ENCODE results near the gene TRIM23. TPM values are rescaled to one million over a fixed set of nuclear protein-coding genes. Genes with fewer than 3 reads are reported as not detected.

Gene TRIM23
- total and polyA plus RNA-seq, 2 donors, result 9.2 to 17.3 TPM

DNA sequence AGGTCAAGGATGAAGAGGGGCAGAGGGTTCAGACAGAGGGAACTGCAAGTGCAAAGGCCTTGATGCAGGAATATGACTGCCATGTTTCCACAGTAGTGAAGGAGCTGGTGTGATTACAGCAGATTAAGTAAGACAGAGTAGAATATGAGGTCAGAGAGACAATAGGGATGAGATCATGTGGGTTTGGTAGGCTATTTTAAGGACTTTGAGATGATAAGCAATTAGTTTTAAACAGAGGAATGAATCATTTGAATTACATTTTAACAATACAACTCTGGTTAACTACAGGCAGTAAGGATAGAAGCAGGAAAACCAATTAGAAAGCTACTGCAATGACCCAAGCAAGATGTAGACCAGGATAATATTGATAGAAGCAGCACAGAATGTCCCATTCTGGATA is 68.8 kb downstream of the TRIM23 start:
- H3K9me3 ChIP-seq (ENCODE audit: control insufficient read depth in 2 of 2, insufficient read depth in 1 of 2, low read length in 1 of 2), result no peaks in the 10 kb centered on the region
- H3K36me3 ChIP-seq (ENCODE audit: control insufficient read depth in 2 of 2, insufficient read depth in 2 of 2, low read length in 1 of 2), result peaks cover 6 to 40% of the 10 kb centered on the region in 2 donors
- H3K4me3 ChIP-seq (ENCODE audit: low read length in 2 of 2), result no peak overlapping the region
- H3K4me1 ChIP-seq (ENCODE audit: control insufficient read depth in 2 of 2, insufficient read depth in 2 of 2, low read length in 2 of 2), result peaks cover 0 to 3% of the 10 kb centered on the region in 2 donors
- H3K27ac ChIP-seq (ENCODE audit: low read depth in 1 of 2, low read length in 1 of 2), result no peak overlapping the region
- no peaks in the 10 kb centered on the region for H3K27me3 ChIP-seq (ENCODE audit: control insufficient read depth in 2 of 2, insufficient read depth in 1 of 2, low read length in 1 of 2)
- DNase-seq (ENCODE audit: low read depth in 6 of 9, low spot score in 9 of 9), result no peak

DNA sequence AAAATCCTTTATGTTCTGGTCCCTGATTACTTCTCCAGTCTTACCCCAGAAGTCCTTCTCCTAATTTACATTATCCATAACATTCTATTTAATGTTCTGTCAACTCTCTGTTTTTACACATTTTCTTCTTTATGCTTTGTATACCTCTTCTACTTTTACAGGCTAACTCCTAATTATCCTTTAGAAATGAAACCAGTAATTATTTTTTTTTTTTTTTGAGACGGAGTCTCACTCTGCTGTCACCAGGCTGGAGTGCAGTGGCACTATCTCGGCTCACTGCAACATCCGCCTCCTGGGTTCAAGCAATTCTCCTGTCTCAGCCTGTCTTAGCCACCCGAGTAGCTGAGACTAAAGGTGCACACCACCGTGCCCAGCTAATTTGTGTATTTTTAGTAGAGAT is 70.2 kb downstream of the TRIM23 start:
- no peak for DNase-seq (ENCODE audit: low read depth in 6 of 9, low spot score in 9 of 9)
- WGBS, result 90% methylated on average over 5 of the region's 5 CpGs

DNA sequence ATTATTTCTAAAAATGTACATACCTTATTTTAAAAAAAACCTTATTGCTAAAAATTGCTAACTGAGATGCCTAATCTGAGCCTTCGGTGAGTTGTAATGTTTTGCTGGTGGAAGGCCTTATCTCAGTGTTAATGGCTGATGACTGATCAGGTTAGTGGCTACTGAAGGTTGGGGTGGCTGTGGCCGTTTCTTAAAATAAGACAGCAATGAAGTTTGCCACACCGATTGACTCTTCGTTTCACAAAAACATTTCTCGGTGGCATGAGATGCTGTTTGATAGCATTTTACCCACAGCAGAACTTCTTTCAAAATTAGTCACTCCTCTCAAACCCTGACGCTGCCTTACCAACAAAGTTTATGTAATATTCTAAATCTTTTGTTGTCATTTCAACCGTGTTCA is 75.9 kb downstream of the TRIM23 start:
- Histone ChIP-seq H3K36me3 (ENCODE audit: control insufficient read depth in 2 of 2, insufficient read depth in 2 of 2, low read length in 1 of 2) (peaks cover 17 to 32% of the 10 kb centered on the region in 2 donors), H3K4me3 (ENCODE audit: low read length in 2 of 2) (no peak overlapping the region), H3K9me3 (ENCODE audit: control insufficient read depth in 2 of 2, insufficient read depth in 1 of 2, low read length in 1 of 2) (no peaks in the 10 kb centered on the region), H3K27me3 (ENCODE audit: control insufficient read depth in 2 of 2, insufficient read depth in 1 of 2, low read length in 1 of 2) (no peaks in the 10 kb centered on the region), H3K27ac (ENCODE audit: low read depth in 1 of 2, low read length in 1 of 2) (no peak overlapping the region), H3K4me1 (ENCODE audit: control insufficient read depth in 2 of 2, insufficient read depth in 2 of 2, low read length in 2 of 2) (peaks cover 0 to 8% of the 10 kb centered on the region in 2 donors)
- DNase-seq (ENCODE audit: low read depth in 6 of 9, low spot score in 9 of 9), result no peak
- 95% methylated on average over 7 of the region's 7 CpGs for WGBS

More for the DNA sequence above, 70.2 kb downstream of the TRIM23 start:
- Histone ChIP-seq H3K9me3 (ENCODE audit: control insufficient read depth in 2 of 2, insufficient read depth in 1 of 2, low read length in 1 of 2) (no peaks in the 10 kb centered on the region), H3K4me3 (ENCODE audit: low read length in 2 of 2) (no peak overlapping the region), H3K4me1 (ENCODE audit: control insufficient read depth in 2 of 2, insufficient read depth in 2 of 2, low read length in 2 of 2) (peaks cover 0 to 8% of the 10 kb centered on the region in 2 donors), H3K36me3 (ENCODE audit: control insufficient read depth in 2 of 2, insufficient read depth in 2 of 2, low read length in 1 of 2) (peaks cover 12 to 47% of the 10 kb centered on the region in 2 donors), H3K27me3 (ENCODE audit: control insufficient read depth in 2 of 2, insufficient read depth in 1 of 2, low read length in 1 of 2) (no peaks in the 10 kb centered on the region), H3K27ac (ENCODE audit: low read depth in 1 of 2, low read length in 1 of 2) (no peak overlapping the region)

DNA sequence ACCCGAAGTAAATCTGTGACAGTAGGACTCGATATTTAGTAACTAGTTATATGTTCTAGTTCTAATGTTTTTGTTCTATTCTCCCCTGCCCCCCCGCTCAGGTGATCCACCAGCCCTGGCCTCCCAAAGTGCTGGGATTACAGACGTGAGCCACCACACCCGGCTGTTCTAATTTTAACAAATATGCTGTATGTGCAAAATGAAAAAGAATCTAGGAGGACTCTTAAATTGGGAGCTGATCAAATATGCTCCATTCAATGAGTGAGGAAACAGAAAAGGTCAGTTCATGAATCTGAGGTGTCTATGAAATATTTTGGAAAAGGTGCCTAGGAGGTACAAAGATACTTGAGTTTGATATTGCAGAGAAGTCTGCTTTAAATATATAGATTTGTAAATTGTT is 78.0 kb downstream of the TRIM23 start:
- Histone ChIP-seq H3K4me1 (ENCODE audit: control insufficient read depth in 2 of 2, insufficient read depth in 2 of 2, low read length in 2 of 2) (peaks cover 0 to 8% of the 10 kb centered on the region in 2 donors), H3K27ac (ENCODE audit: low read depth in 1 of 2, low read length in 1 of 2) (no peak overlapping the region), H3K36me3 (ENCODE audit: control insufficient read depth in 2 of 2, insufficient read depth in 2 of 2, low read length in 1 of 2) (peaks cover 25 to 37% of the 10 kb centered on the region in 2 donors), H3K27me3 (ENCODE audit: control insufficient read depth in 2 of 2, insufficient read depth in 1 of 2, low read length in 1 of 2) (no peaks in the 10 kb centered on the region), H3K9me3 (ENCODE audit: control insufficient read depth in 2 of 2, insufficient read depth in 1 of 2, low read length in 1 of 2) (no peaks in the 10 kb centered on the region), H3K4me3 (ENCODE audit: low read length in 2 of 2) (no peak overlapping the region)
- 93% methylated on average over 5 of the region's 5 CpGs for WGBS
- DNase-seq (ENCODE audit: low read depth in 6 of 9, low spot score in 9 of 9), result no peak

DNA sequence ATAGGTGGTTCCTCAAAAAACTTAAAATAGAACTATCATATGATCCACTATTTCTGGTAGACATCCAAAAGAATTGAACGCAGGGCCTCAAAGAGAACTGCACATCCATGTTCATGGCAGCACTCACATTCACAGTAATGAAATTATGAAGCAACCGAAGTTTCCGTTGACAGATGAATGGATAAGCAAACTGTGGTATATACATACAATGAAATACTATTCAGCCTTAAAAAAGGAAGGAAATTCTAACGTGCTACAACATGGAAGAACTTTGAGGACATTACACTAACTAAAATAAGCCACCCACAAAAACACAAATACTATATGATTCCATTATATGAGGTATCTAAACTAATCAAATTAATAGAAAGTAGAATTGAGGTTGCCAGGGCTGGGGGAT is 79.7 kb downstream of the TRIM23 start:
- no peak for DNase-seq (ENCODE audit: low read depth in 6 of 9, low spot score in 9 of 9)
- WGBS, result 98% methylated on average over 4 of the region's 4 CpGs
- H3K27ac ChIP-seq (ENCODE audit: low read depth in 1 of 2, low read length in 1 of 2), result no peak overlapping the region
- no peaks in the 10 kb centered on the region for H3K27me3 ChIP-seq (ENCODE audit: control insufficient read depth in 2 of 2, insufficient read depth in 1 of 2, low read length in 1 of 2)
- peaks cover 33 to 35% of the 10 kb centered on the region in 2 donors for H3K36me3 ChIP-seq (ENCODE audit: control insufficient read depth in 2 of 2, insufficient read depth in 2 of 2, low read length in 1 of 2)
- no peaks in the 10 kb centered on the region for H3K9me3 ChIP-seq (ENCODE audit: control insufficient read depth in 2 of 2, insufficient read depth in 1 of 2, low read length in 1 of 2)
- no peaks in the 10 kb centered on the region for H3K4me1 ChIP-seq (ENCODE audit: control insufficient read depth in 2 of 2, insufficient read depth in 2 of 2, low read length in 2 of 2)
- no peak overlapping the region for H3K4me3 ChIP-seq (ENCODE audit: low read length in 2 of 2)

GRCh38 chr5:65539827-65540226 is 84.3 kb downstream of the TRIM23 start:
- Histone ChIP-seq H3K36me3 (ENCODE audit: control insufficient read depth in 2 of 2, insufficient read depth in 2 of 2, low read length in 1 of 2) (peaks cover 27 to 37% of the 10 kb centered on the region in 2 donors), H3K4me1 (ENCODE audit: control insufficient read depth in 2 of 2, insufficient read depth in 2 of 2, low read length in 2 of 2) (no peaks in the 10 kb centered on the region), H3K4me3 (ENCODE audit: low read length in 2 of 2) (no peak overlapping the region), H3K27ac (ENCODE audit: low read depth in 1 of 2, low read length in 1 of 2) (no peak overlapping the region), H3K27me3 (ENCODE audit: control insufficient read depth in 2 of 2, insufficient read depth in 1 of 2, low read length in 1 of 2) (no peaks in the 10 kb centered on the region), H3K9me3 (ENCODE audit: control insufficient read depth in 2 of 2, insufficient read depth in 1 of 2, low read length in 1 of 2) (no peaks in the 10 kb centered on the region)
- no peak for DNase-seq (ENCODE audit: low read depth in 6 of 9, low spot score in 9 of 9)

Other genes with a start within 250 kb of the TRIM23 start
- 11.5 TPM for gene ADAMTS6, start 142.4 kb downstream of the TRIM23 start, total RNA-seq
- gene ADAMTS6, start 142.4 kb downstream of the TRIM23 start, polyA plus RNA-seq, result 1.2 TPM
- gene CENPK, start 61.2 kb downstream of the TRIM23 start, total RNA-seq, result 44.9 TPM
- 23.1 TPM for gene CENPK, start 61.2 kb downstream of the TRIM23 start, polyA plus RNA-seq
- gene PPWD1, start 61.0 kb downstream of the TRIM23 start, total RNA-seq, result 53.7 TPM
- 84.0 TPM for gene PPWD1, start 61.0 kb downstream of the TRIM23 start, polyA plus RNA-seq
- gene SHLD3, start 694 bp upstream of the TRIM23 start, total RNA-seq, result 5.1 TPM
- 5.6 TPM for gene SHLD3, start 694 bp upstream of the TRIM23 start, polyA plus RNA-seq
- 33.9 TPM for gene TRAPPC13, start 694 bp upstream of the TRIM23 start, total RNA-seq
- 30.0 TPM for gene TRAPPC13, start 694 bp upstream of the TRIM23 start, polyA plus RNA-seq
- 3.3 TPM for gene SGTB, start 97.8 kb upstream of the TRIM23 start, total RNA-seq
- gene SGTB, start 97.8 kb upstream of the TRIM23 start, polyA plus RNA-seq, result 6.7 TPM
- 7.5 TPM for gene NLN, start 97.9 kb upstream of the TRIM23 start, total RNA-seq
- gene NLN, start 97.9 kb upstream of the TRIM23 start, polyA plus RNA-seq, result 2.5 TPM